Esophagus (tissue), 2 donors: Measurements from ENCODE around the gene NMBR. TPM values are rescaled to one million over a fixed set of nuclear protein-coding genes. Genes with fewer than 3 reads are reported as not detected.

Source experiments
- H3K27ac ChIP-seq, 2 donors: one replicate each; pipeline ENCODE4 v1.5.1; 2013; ENCODE audit warnings: low read depth in 2 of 2, mild to moderate bottlenecking in 2 of 2, inconsistent platforms in 1 of 2, low read length in 1 of 2, moderate library complexity in 1 of 2
- H3K27me3 ChIP-seq, 2 donors: one replicate each; pipeline ENCODE4 v1.6.1; 2013; ENCODE audit warnings: low read length in 2 of 2, control low read depth in 1 of 2, mild to moderate bottlenecking in 1 of 2; ENCODE audit not compliant: insufficient read depth in 2 of 2, control insufficient read depth in 1 of 2
- H3K36me3 ChIP-seq, 2 donors: one replicate each; pipeline ENCODE4 v1.6.1; 2013; ENCODE audit warnings: low read length in 1 of 2; ENCODE audit not compliant: control insufficient read depth in 2 of 2, insufficient read depth in 2 of 2
- H3K4me1 ChIP-seq, 2 donors: one replicate each; pipeline ENCODE4 v1.6.1; 2013; ENCODE audit warnings: low read length in 1 of 2; ENCODE audit not compliant: control insufficient read depth in 2 of 2, insufficient read depth in 2 of 2
- H3K4me3 ChIP-seq, 2 donors: one replicate each; pipeline ENCODE4 v1.5.1; 2013; ENCODE audit warnings: low read length in 2 of 2, mild to moderate bottlenecking in 2 of 2, low read depth in 1 of 2, moderate library complexity in 1 of 2
- H3K9me3 ChIP-seq, 2 donors: one replicate each; pipeline ENCODE4 v1.6.1; 2013; ENCODE audit warnings: mild to moderate bottlenecking in 2 of 2, low read depth in 1 of 2, low read length in 1 of 2, moderate library complexity in 1 of 2; ENCODE audit not compliant: control insufficient read depth in 2 of 2, insufficient read depth in 1 of 2
- WGBS, 2 donors: extraction: QIAGEN DNeasy Blood & Tissue Kit; methylation state at CpG; one replicate each; pipeline ENCODE4 v1.1.7; 2013; 5-methylcytosine and 5-hydroxymethylcytosine counted together
- polyA plus RNA-seq, 2 donors: library from polyadenylated mRNA; stranded (reverse); fragments of 200-250 nt; gene quantifications; one replicate each; pipeline ENCODE4 v1.2.3, GENCODE V29; 2013
- donor health status: healthy with polysubstance abuse.
- donor health status: Bipolar disorder and iron deficiency.

The NMBR gene
- polyA plus RNA-seq, 2 donors, result not detected

DNA sequence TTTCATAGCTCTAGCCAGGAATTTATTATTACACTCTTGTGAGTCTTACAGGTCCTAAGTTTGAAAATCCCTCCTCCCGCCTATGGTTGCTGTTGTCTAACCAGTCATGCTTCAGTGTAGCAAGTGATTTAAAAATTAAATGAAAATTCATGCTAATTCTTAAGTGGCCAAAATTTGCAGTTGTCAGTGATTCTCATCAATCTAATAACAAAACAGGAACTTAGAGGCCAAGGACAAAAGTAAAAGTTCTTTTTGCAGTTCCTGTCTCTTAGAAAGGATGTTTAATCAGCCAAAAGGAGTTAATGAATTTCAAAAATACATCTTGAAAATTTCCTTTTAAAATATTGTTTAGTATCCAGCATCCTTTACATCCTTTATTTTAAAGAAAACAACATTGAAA lies 36.4 kb upstream of the NMBR start:
- Histone ChIP-seq H3K27ac (no peak overlapping the region), H3K27me3 (no peaks in the 10 kb centered on the region), H3K4me3 (no peak overlapping the region), H3K4me1 (no peaks in the 10 kb centered on the region), H3K36me3 (no peaks in the 10 kb centered on the region), H3K9me3 (no peaks in the 10 kb centered on the region)
- 92 to 97% methylated on average over 1 of the region's 1 CpG for WGBS, 2 donors

DNA sequence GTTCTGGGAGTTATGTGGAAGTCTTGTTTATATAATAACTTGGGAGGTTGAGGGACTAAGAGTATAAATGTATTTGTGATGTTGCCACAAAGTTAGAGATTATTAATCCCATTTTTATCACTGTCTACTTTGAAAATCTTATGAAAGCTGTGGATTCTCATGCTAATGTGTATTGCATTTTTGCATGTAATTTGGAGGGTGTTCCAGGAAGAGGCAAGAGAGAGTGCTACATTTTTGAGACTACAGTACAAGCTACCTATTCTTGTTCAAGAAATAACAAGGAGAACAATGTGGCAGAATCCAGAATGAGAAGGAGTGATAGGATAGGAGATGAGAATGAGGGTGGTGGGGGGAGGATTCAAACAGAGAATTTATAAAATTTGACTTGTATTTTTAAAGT lies 35.1 kb upstream of the NMBR start:
- no peak overlapping the region for H3K27ac ChIP-seq
- no peaks in the 10 kb centered on the region for H3K4me1 ChIP-seq
- no peaks in the 10 kb centered on the region for H3K9me3 ChIP-seq
- H3K36me3 ChIP-seq, result no peaks in the 10 kb centered on the region
- no peak overlapping the region for H3K4me3 ChIP-seq
- no peaks in the 10 kb centered on the region for H3K27me3 ChIP-seq

GRCh38 chr6:142178129-142178528 lies 31.2 kb upstream of the NMBR start:
- Histone ChIP-seq H3K9me3 (no peaks in the 10 kb centered on the region), H3K36me3 (peaks cover 3 to 8% of the 10 kb centered on the region in 2 donors), H3K27ac (no peak overlapping the region), H3K4me1 (no peaks in the 10 kb centered on the region), H3K27me3 (no peaks in the 10 kb centered on the region), H3K4me3 (no peak overlapping the region)

GRCh38 chr6:142174703-142175102 lies 27.8 kb upstream of the NMBR start:
- Histone ChIP-seq H3K27me3 (no peaks in the 10 kb centered on the region), H3K36me3 (peaks cover 3 to 8% of the 10 kb centered on the region in 2 donors), H3K9me3 (no peaks in the 10 kb centered on the region), H3K4me1 (no peaks in the 10 kb centered on the region), H3K27ac (no peak overlapping the region), H3K4me3 (no peak overlapping the region)
- WGBS, 2 donors, result 93 to 94% methylated on average over 6 of the region's 6 CpGs

DNA sequence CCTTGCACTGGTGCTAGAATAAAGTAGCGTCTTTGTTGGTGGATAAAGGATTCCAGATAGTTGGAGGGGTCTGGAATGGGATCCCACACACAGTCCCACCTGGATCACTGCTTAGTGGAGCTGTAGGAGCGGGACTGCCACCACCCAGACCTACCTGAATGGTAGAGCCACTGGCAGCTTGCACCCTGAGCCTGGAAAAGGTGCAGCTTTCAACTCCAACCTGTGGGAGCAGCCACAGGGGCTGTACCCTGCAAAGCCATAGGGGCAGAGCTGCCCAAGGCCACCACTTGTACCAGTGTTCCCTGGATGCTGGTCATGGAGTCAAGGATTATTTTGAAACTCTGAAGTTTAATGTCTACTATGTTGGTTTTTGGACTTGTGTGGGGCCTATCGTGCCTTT lies 27.1 kb upstream of the NMBR start:
- WGBS, 2 donors, result 98% methylated on average over 3 of the region's 3 CpGs

GRCh38 chr6:142172758-142173157 lies 25.8 kb upstream of the NMBR start:
- Histone ChIP-seq H3K27ac (no peak overlapping the region), H3K9me3 (no peaks in the 10 kb centered on the region), H3K4me3 (no peak overlapping the region), H3K36me3 (peaks cover 3 to 8% of the 10 kb centered on the region in 2 donors), H3K27me3 (no peaks in the 10 kb centered on the region), H3K4me1 (no peaks in the 10 kb centered on the region)

More for the DNA sequence above, 27.1 kb upstream of the NMBR start:
- no peaks in the 10 kb centered on the region for H3K9me3 ChIP-seq
- H3K4me1 ChIP-seq, result no peaks in the 10 kb centered on the region
- no peak overlapping the region for H3K27ac ChIP-seq
- H3K36me3 ChIP-seq, result peaks cover 3 to 8% of the 10 kb centered on the region in 2 donors
- no peak overlapping the region for H3K4me3 ChIP-seq
- H3K27me3 ChIP-seq, result no peaks in the 10 kb centered on the region

DNA sequence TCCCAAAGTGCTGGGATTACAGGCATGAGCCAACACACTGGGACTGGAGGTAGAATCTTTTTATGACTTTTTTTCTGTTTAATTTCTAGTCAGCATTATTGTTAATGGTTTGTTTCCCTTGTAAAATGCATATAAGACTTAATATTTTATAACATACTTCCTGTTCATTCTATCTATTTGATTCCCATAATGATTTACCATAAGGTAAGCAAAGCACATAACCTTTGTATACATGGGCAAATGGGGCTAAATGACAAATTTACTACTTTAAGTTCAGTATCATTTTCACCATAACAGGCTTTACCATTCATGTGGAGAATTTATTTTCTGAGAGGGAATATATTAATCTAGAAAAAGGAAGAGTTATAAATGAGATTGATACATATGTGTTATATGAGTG lies 24.4 kb upstream of the NMBR start:
- Histone ChIP-seq H3K4me3 (no peak overlapping the region), H3K27ac (no peak overlapping the region), H3K27me3 (no peaks in the 10 kb centered on the region), H3K9me3 (no peaks in the 10 kb centered on the region), H3K4me1 (no peaks in the 10 kb centered on the region), H3K36me3 (peaks cover 3 to 12% of the 10 kb centered on the region in 2 donors)

- Histone ChIP-seq H3K9me3 (no peaks in the 10 kb centered on the region), H3K27ac (no peak overlapping the region), H3K36me3 (peaks cover 0 to 4% of the 10 kb centered on the region in 2 donors), H3K4me3 (no peak overlapping the region), H3K27me3 (no peaks in the 10 kb centered on the region), H3K4me1 (no peaks in the 10 kb centered on the region)
- 81 to 82% methylated on average over 2 of the region's 2 CpGs for WGBS, 2 donors
Measured at GRCh38 chr6:142167486-142167885, 20.6 kb upstream of the NMBR start.

GRCh38 chr6:142167071-142167470 lies 20.1 kb upstream of the NMBR start:
- no peak overlapping the region for H3K4me3 ChIP-seq
- 77 to 80% methylated on average over 3 of the region's 3 CpGs for WGBS, 2 donors
- no peaks in the 10 kb centered on the region for H3K9me3 ChIP-seq
- H3K27ac ChIP-seq, result no peak overlapping the region
- peaks cover 0 to 4% of the 10 kb centered on the region in 2 donors for H3K36me3 ChIP-seq
- no peaks in the 10 kb centered on the region for H3K27me3 ChIP-seq
- H3K4me1 ChIP-seq, result no peaks in the 10 kb centered on the region

DNA sequence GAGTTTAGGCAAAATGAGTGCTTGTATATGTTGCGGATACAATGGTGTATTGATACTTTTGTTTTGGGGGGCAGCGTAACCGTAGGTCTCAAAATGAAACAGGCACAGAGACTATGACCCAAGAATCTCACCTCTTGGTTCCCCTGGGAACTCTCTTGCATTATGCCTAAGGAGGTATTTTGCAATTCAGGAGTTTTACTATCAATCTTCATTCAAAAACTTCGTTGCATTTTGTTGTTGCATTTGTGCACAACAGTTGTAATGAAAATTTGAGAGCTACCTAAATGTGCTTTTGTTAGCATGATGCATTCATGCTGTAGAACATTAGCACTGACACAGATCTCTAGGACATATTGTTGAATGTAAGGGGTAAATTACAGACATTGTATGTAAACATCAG lies 18.3 kb upstream of the NMBR start:
- Histone ChIP-seq H3K4me3 (no peak overlapping the region), H3K36me3 (peaks cover 0 to 4% of the 10 kb centered on the region in 2 donors), H3K9me3 (no peaks in the 10 kb centered on the region), H3K4me1 (peaks cover 0 to 1% of the 10 kb centered on the region in 2 donors), H3K27me3 (no peaks in the 10 kb centered on the region), H3K27ac (no peak overlapping the region)
- 89 to 92% methylated on average over 4 of the region's 4 CpGs for WGBS, 2 donors
